HG03175 (cell line): ENCODE measurements around the gene PRKX.
"Not testable (repeated sequence)": the region's sequence is repeated elsewhere in the genome, so short reads cannot be mapped to it uniquely, and the experiment has no call there.

Source experiments
- ATAC-seq: cut with Tn5 transposase; IDR thresholded peaks from one replicate; pipeline ENCODE4 v1.9.1; 2021; ENCODE audit warnings: mild to moderate bottlenecking, moderate library complexity; ENCODE audit not compliant: unreplicated experiment

Gene PRKX

DNA sequence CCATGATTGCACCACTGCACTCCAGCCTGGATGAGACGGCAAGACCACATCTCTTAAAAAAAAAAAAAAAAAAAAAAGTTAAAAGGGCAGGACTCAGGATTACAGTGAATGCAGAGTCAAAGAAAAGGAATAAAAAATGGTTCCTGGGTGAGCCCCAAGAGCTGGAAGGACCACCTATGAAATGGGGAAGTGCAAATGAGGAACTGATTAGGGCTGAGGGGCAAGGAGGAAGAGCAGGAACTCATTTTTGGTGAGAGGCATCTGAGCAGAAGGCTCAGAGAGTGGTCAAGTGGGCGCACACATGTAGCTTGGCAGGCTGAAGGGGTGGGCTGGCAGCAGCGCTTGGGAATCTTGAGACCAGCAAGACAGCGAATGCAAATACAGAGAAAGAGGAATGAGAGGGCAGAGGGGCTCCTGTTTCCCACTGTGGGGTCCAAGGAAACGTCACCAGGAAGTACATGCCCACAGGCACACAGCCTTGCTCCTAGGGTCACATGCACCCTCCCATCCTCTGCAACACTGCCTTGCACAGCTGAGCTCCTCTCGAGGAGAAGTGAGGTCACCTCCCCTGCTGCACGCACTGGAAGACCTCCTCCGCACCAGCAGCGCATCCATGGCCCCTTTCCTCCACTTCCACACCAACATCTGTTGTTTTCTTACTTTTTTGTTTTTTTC, 49.7 kb downstream of the PRKX start:
- peak; percentile 71 for ATAC-seq

DNA sequence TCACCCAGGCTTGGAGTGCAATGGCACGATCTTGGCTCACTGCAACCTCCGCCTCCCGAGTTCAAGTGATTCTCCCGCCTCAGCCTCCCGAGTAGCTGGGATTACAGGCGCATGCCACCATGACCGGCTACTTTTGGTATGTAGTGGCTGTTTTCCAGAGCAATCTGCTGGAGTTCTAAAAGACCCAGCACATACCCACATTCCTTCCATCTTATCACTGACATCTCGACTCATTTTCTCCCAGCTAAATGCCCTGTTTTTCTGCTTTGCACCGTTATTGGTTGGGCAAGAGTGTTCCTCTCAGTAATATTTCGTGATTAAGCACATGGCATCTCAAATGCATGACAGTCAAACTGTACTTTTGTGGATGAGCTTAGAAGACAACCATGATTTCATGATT, 53.7 kb downstream of the PRKX start:
- no peak for ATAC-seq

DNA sequence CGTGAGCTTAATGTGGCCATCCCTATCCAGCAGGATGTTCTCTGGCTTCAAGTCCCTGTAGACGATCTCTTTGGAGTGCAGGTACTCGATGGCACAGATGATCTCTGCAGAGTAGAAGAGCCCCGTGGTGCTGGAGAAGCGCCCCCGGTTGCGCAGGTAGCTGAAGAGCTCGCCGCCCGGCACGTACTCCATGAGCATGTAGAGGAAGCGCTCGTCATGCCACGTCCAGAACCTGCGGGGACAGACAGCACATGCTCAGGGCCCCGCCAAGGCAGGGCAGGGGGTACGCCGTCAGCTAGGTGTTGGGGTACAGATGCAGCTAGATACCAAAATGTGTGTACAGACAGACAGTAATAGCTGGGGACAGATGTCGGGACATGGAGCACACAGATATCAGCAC, 58.3 kb downstream of the PRKX start:
- ATAC-seq = no peak

DNA sequence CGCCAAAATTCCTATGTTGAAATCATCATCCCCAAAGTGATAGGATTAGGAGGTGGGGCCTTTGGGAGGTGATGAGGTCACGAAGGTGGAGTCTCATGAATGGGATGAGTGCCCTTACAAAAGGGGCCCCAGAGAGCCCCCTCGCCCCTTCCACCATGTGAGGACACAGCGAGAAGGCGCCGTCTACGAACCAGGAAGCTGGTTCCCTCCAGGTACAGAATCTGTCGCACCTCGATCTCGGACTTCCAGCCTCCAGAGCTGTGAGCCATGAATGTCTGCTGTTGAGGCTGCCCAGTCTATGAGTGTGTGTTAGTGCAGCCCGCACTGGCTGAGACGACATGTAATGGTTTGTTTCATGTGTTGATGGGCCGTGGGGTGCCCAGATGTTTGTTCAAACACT, 60.3 kb downstream of the PRKX start:
- no peak for ATAC-seq

DNA sequence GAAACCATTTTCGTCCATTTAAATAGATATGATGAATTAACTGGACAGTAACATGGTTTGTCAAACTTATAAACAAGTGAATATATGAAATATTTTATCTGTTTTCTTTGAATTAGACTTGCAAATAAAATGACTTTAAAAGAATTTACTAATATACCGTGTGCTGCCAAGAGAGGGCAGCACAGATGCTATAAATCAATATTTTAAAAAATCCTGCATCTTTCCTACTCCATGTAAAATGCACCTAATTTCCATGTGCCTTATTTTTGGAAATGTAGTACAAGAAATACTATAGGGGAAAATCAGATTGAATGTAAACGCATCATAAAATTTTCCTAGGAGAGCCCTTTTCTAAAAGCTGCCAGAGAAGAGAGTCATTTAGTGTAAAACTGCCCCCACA, 62.2 kb downstream of the PRKX start:
- no peak for ATAC-seq

DNA sequence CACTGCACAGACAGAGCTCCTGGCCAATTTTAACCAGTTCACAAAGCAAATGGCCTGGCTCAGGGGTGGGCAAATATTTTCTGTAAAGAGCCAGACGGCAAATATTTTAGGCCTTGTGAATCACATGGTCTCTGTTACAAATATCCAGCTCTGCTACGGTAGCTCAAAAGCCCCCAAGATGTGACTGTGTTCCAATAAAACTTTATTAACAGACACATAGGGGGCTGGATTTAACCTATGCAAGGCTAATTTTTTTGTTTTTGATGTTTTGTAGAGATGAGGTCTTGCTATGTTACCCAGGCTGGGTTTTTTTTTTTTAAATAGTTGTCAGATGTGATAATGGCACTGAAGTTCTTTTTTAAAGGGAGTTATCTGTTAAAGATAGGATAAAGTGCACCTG, 65.4 kb downstream of the PRKX start:
- no peak for ATAC-seq

DNA sequence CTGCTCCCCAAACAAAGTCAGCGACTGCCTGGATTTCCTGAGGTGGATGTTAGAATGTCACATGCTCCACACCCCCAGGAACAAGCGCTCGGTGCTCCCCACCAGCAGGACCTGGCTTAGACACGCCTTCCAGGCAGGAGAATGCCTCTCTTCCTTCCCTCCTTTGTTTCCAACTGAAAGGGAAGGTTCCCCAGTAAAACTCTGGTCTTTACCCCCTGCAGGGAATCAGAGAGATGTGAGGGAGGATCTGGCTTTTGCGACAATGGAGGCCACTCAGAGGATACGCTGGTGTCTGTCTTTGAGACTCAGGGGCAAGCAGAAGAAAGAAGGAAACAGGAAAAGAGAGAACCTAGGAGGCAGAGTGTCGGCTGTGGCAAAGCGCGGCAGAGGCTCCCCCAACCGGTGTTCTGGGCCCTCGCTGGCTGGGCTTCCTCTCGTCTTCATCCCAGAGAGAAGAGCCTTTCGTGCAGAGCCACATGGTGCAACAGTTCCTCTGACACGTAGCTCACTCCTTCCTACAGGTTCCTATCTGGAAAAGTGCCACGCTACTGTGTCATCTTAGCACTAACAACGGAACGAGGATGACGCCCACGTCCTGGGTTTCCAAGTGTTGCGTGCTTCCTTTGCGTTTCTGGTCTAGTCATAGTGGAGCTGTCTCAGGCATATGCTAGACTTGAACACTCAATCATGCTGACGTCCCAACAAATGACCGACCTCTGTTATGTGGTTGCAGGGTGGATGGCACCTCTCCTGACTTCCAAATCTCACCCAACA, 73.4 kb downstream of the PRKX start:
- not testable (repeated sequence) for ATAC-seq

DNA sequence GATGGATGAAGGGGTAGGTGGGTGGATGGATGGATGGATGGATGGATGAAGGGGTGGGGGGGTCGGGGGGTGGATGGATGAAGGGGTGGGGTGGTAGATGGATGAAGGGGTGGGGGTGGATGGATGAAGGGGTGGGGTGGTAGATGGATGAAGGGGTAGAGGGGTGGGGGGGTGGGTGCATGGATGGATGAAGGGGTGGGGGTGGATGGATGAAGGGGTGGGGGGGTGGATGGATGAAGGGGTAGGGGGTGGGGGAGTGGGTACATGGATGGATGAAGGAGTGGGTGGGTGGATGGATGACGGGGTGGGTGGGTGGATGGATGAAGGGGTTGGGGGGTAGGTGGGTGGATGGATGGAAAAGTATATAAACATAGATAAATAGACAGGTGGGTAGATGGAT, 74.2 kb downstream of the PRKX start:
- no peak for ATAC-seq

DNA sequence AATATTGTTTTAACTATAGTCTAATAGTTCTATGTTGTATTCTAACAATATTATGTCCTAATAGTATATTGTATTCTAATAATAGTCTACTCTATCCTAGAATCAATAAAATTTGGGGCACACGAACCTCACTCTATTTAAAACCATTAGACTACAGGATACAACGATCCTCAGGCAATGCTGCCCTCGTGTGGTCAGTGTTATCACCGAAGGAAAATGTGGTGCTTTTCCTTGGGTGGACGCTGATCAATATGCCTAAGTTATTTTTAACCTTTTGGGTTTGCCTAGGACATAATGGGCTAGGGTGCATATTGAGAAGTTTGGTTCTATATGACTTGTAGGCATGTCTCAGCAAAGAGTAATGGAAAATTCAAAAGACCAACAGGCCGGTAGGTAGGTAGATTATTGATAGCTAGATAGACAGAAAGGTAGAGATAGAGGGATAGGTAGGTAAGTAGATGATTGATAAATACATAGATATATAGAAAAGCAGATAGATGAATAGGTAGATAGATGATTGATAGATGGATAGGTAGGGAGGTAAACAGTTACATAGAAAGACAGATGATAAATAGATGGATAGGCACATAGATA, 75.1 kb downstream of the PRKX start:
- ATAC-seq = peak; percentile 53

DNA sequence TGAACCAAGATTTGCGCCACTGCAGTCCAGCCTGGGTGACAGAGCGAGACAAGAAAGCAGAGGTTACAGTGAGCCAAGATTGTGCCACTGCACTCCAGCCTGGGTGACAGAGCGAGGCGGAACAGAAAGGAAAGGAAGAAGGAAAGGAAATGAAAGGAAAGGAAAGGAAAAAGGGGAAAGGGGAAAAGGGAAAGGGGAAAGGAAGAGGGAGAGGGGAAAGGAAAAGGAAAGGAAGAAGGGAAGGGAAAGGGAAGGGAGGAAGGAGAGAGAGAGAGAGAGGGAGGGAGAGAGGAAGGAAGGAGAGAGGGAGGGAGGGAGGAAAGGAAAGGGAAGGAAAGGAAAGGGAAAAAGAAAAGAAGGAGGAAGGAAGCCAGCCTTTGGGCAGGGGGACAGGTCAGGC, 76.6 kb downstream of the PRKX start:
- no peak for ATAC-seq

DNA sequence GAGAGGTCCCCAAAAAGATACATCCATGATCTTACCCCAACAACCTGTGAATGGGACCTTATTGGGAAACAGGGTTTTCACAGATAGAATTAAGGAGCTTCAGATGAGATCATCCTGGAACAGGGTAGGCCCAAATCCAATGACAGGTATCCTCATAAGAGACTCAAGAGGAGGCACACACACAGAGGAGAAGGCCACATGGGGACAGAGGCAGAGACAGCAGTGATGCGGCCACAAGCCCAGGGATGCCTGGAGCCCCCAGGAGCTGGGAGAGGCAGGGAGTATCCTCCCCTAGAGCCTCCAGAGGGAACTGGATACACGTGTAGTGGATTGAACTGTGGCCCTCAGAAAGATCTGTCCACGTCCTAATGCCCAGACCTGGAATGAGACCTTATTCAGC, 82.3 kb downstream of the PRKX start:
- ATAC-seq = no peak

DNA sequence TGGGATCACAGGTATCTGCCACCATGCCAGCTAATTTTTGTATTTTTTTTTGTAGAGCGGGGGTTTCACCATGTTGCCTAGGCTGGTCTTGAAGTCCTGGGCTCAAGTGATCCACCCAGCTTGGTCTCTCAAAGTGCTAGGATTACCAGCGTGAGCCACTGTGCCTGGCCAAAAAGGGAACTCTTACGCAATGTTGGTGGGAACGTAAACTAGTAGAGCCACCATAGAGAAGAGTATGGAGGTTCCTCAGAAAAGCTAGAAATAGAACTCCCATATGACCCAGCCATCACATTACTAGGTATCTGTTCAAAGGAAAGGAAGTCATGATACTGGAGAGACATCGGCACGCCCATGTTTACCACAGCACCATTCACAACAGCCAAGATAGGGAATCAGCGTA, 85.9 kb downstream of the PRKX start:
- no peak for ATAC-seq

DNA sequence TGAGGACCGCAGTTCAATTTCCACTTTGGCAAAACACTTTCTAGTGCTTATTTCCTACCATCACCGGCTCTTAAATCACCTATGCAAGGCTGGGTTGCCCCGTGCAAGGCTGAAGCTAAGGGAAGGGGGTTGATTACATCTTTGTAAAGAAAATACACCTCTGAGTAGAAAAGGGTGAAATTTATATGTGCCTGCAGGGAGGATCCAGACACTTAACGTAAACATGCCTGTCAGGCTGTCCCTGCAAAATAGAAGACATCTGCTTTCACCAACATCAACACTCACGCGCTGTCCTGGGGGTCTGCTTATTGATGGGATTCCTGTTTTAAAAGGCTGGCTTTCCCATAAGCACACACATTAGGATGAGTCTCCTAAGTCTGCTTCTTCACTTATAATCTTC, 92.0 kb downstream of the PRKX start:
- no peak for ATAC-seq

DNA sequence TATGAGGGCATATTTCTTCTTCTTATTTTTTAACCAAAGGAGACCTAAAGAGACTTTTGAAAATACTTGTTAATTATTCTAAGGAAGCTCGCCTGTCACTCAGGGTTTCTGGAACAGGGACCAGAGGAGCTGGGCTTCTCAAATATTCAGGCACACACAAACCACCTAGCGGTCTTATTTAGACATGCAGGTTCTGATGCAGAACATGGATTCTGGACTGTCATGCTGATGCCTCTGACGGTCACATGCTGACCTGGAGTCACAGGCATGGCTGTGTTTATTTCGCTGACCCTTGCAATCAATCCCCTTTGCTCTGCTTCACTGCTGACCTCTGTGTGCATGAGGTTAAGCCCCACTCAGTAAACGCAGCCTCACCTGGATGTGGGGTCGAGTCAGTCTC, 101.7 kb downstream of the PRKX start:
- ATAC-seq = not testable (repeated sequence)

DNA sequence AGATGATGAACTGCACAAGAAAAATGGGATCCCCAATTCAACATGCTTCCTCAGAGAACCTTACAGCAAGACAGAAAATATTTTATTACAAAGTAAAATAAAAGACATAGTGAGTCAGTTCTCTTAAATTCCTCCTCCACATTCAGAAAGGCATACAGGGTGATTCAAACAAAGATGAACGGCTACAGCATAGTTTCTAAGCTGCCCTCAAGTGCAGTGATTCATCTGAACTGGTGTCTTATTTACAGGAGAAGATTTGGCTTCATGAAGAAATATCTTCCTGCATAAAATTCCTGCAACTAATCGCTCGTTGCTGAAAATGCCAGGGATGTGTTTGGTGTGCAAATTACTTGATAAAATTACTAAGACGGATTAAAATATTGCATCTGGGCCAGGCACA, 103.6 kb downstream of the PRKX start:
- ATAC-seq = no peak

DNA sequence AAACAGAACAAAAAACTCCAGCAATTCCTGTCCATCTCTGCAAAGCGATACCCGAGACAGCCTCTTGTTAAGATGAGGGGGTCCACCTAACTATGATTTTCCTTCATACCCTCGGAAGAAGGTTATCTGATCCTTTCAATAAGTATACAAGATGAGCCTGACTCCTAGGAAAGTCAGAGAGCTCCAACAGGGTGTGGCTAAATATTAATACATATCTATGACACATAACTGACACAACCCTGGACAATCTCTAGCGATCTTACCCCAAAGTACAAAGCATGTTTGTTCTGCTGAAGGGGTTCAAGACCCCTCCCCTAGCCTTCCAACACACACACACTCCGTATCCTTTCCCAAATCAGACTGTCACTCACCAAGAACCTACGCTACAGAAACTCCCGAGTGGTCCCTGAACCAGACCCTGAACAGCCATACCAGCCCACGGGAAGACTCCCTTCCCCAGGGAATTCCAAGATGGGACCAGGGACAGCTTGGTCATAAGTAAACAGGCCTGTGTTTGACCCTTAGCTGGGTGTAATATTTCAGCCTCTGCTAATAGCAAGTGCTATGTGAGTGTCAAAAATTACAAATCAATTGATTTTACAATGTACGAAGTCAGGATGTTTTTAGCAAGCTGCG, 110.3 kb downstream of the PRKX start:
- no peak for ATAC-seq

DNA sequence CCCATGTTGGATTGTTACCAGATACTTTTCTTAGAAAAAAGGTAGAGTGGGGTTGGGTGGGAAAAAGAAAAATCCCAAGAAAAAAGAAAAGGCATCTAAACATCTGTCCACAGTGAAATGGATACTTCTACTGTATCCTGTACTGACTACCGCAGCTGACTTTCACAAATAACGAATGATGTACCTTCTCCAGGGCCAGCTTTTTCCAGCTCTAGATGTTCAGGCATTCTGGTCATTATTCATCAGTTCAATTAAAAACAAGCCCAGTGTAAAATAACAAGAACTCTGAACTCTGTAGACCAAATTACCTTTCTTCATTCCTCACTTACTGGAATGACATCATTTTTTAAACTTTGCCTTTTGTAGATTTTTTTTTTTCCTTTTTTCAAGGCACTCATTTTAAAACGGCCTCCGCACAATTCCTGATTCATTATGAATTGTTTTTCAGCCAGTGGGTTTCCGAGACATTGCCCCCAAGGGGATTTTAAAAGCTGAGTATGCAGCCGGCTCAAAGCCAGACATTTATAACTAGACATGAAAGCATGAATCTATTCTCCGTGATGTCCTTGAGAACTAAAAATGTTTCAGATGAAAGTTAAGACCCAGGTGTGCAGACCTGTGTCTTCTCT, 113.5 kb downstream of the PRKX start:
- no peak for ATAC-seq

DNA sequence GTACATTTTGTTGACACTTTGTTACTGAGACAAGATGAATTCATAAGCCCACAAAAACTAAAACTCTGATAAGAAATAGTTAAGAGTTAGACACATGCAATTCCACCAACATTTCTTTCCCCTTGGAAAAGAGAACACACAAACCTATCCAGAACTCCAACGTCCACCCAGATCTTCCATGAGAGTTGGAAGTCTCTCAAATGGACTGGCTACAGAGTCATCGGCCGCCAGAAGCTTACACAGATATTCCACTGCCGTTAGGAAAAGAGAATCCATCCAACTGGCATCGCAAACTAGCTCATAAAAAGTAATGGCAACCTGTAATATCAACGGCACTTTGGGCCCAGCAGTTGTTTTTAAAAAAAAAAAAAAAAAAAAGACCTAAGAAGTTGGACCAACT, 114.7 kb downstream of the PRKX start:
- no peak for ATAC-seq

DNA sequence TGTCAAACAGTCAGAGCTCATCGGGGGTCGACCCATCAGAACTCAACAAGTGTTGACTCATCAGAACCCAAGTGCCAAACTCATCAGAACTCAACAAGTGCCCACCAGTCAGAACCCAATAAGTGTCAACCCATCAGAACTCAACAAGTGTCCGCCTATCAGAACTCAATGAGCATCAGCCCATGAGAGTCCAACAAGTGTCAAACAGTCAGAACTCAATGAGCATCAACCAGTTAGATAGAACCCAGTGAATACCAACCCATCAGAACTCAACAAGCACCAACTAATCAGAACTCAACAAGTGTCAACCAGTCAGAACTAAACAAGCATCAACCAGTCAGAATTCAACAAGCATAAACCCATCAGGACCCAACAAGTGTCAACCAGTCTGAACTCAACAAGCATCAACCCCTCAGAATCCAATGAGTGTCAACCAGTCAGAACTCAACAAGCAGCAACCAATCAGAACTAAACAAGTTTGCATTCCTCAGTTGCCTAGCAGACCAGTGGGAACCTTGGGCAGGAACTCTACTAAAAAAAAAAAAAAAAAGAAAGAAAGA, 115.3 kb downstream of the PRKX start:
- no peak for ATAC-seq

DNA sequence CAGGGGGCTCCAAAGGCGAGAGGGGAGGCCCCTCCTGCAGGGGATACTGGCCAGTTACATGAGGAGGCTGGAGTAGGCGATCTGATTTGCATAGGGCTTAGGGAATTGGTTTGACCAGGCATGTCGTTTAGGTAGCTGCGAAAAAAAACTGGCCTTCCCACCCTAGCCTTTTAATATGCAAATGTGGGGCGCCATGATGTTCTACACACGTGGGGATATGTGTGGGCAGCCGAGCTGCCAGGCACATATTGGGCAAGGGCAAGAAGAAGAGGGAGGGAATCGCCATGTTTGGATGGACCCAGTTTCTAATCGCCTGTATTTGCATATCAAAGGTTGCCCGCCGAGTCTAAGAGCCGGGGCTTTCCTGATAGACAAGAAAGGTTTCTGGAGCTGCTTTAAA, 121.3 kb downstream of the PRKX start:
- ATAC-seq = no peak

DNA sequence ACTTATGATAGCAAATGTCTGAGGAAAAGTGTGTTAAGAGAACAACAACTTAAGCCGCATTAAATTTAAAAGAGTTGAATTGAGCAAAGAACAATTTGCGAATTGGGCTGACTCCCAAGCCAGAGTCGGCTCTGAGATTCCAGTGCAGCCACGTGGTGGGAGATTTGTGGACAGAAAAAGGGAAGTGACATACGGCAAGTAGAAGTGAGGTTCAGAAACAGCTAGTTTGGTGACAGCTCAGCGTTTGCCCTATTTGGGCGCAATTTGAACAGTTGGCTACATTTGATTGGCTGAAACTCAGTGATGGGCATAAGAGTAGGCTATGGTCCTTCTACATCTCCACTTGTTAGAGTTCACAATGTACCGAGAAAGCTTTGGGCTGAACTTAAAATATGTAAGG, 124.0 kb downstream of the PRKX start:
- no peak for ATAC-seq
